HG02759 (cell line): ENCODE results near the gene ATOX1.
"Not testable (repeated sequence)": the region's sequence is repeated elsewhere in the genome, so short reads cannot be mapped to it uniquely, and the experiment has no call there.

Source experiments
- ATAC-seq: cut with Tn5 transposase; IDR thresholded peaks from one replicate; pipeline ENCODE4 v1.9.1; 2021; ENCODE audit warnings: mild to moderate bottlenecking, moderate library complexity; ENCODE audit not compliant: unreplicated experiment

ATOX1 gene

GRCh38 chr5:151734064-151734408, 24.4 kb downstream of the ATOX1 start:
- no peak for ATAC-seq

- no peak for ATAC-seq
Observed at GRCh38 chr5:151733358-151734063, 24.9 kb downstream of the ATOX1 start.

- ATAC-seq, result no peak
Observed at GRCh38 chr5:151730381-151730780, 28.1 kb downstream of the ATOX1 start.

GRCh38 chr5:151729597-151729996, 28.8 kb downstream of the ATOX1 start:
- not testable (repeated sequence) for ATAC-seq

GRCh38 chr5:151724360-151724759, 34.1 kb downstream of the ATOX1 start:
- no peak for ATAC-seq

- no peak for ATAC-seq
Observed at GRCh38 chr5:151722546-151722945, 35.9 kb downstream of the ATOX1 start.

GRCh38 chr5:151721812-151722391, 36.5 kb downstream of the ATOX1 start:
- peak; percentile 24 for ATAC-seq

GRCh38 chr5:151721087-151721646, 37.3 kb downstream of the ATOX1 start:
- peak; percentile 92 for ATAC-seq

- ATAC-seq, result no peak
Observed at GRCh38 chr5:151720215-151720614, 38.2 kb downstream of the ATOX1 start.

- ATAC-seq, result no peak
Observed at GRCh38 chr5:151719228-151720000, 39.0 kb downstream of the ATOX1 start.

- no peak for ATAC-seq
Observed at GRCh38 chr5:151718646-151719045, 39.8 kb downstream of the ATOX1 start.

GRCh38 chr5:151718153-151718552, 40.3 kb downstream of the ATOX1 start:
- no peak for ATAC-seq

GRCh38 chr5:151717416-151717815, 41.0 kb downstream of the ATOX1 start:
- ATAC-seq, result no peak

GRCh38 chr5:151709109-151709735, 49.2 kb downstream of the ATOX1 start:
- no peak for ATAC-seq

- no peak for ATAC-seq
Observed at GRCh38 chr5:151708126-151708525, 50.3 kb downstream of the ATOX1 start.

GRCh38 chr5:151707567-151707966, 50.9 kb downstream of the ATOX1 start:
- no peak for ATAC-seq

- no peak for ATAC-seq
Observed at GRCh38 chr5:151706906-151707305, 51.5 kb downstream of the ATOX1 start.

- ATAC-seq, result no peak
Observed at GRCh38 chr5:151703780-151704179, 54.7 kb downstream of the ATOX1 start.

- ATAC-seq, result peak; percentile 96
Observed at GRCh38 chr5:151703227-151703626, 55.2 kb downstream of the ATOX1 start.

- peak; percentile 36 for ATAC-seq
Observed at GRCh38 chr5:151700820-151701219, 57.6 kb downstream of the ATOX1 start.

GRCh38 chr5:151700296-151700695, 58.1 kb downstream of the ATOX1 start:
- ATAC-seq, result no peak
